Gastroesophageal sphincter (tissue), 4 donors: ENCODE measurements around the gene ST6GAL2. TPM values are rescaled to one million over a fixed set of nuclear protein-coding genes. Genes with fewer than 3 reads are reported as not detected.

ENCODE experiments used
- ATAC-seq: fragments of 150-250 bp; one replicate; pipeline ENCODE4 v1.9.1; 2016; ENCODE audit warnings: mild to moderate bottlenecking, moderate library complexity
- H3K27ac ChIP-seq, 4 donors: fragments of 200-600 bp; sonication (generic) in 3 of 4; 1 replicate in 3 of 4; 2 replicates in 1 of 4; pipeline ENCODE4 v1.5.1; 2016 to 2019
- H3K27me3 ChIP-seq: fragments of 200-600 bp; sonication (generic); one replicate; pipeline ENCODE4 v1.5.1; 2019
- H3K36me3 ChIP-seq, 2 donors: fragments of 200-600 bp; sonication (generic); one replicate each; pipeline ENCODE4 v1.5.1; 2019; ENCODE audit warnings: control low read depth in 1 of 2
- H3K4me1 ChIP-seq, 3 donors: fragments of 200-600 bp; sonication (generic); 1 replicate in 2 of 3; 2 replicates in 1 of 3; pipeline ENCODE4 v1.5.1; 2016 to 2019; ENCODE audit warnings: control low read depth in 2 of 3
- H3K4me3 ChIP-seq, 2 donors: fragments of 200-600 bp; sonication (generic); one replicate each; pipeline ENCODE4 v1.5.1; 2019; ENCODE audit warnings: mild to moderate bottlenecking in 1 of 2, moderate library complexity in 1 of 2
- H3K9me3 ChIP-seq, 3 donors: fragments of 200-600 bp; sonication (generic); one replicate each; pipeline ENCODE4 v1.5.1; 2017 to 2019; ENCODE audit warnings: control low read depth in 2 of 3
- EP300 ChIP-seq: sonication (generic); formaldehyde crosslinking; IDR thresholded peaks from one replicate; pipeline ENCODE4 v1.6.1; 2017; ENCODE audit warnings: antibody characterized with exemption, mild to moderate bottlenecking
- POLR2A ChIP-seq, 2 donors: fragments of 450-650 bp; IDR thresholded peaks; one replicate each; pipeline ENCODE4 v1.6.1; 2017; ENCODE audit warnings: antibody characterized with exemption in 2 of 2, mild to moderate bottlenecking in 2 of 2, moderate library complexity in 1 of 2
- POLR2AphosphoS5 ChIP-seq: sonication (generic); formaldehyde crosslinking; IDR thresholded peaks from one replicate; pipeline ENCODE4 v1.6.1; 2017; ENCODE audit warnings: antibody characterized with exemption
- WGBS, 2 donors: methylation state at CpG; one replicate each; pipeline ENCODE4 v1.1.5; 2018; ENCODE audit warnings: low coverage in 1 of 2; 5-methylcytosine and 5-hydroxymethylcytosine counted together
- total RNA-seq, 4 donors: library from RNA; depleted of rRNA; stranded (reverse); fragments of >200 nt; gene quantifications; one replicate each; pipeline ENCODE4 v1.1.0, GENCODE V29; 2016
- TF ChIP-seq, protein P1 (sequence below), 4 experiments: fragments of 200-600 bp in 2 of 4; fragments of 450-650 bp in 2 of 4; sonication (generic) in 1 of 4; IDR thresholded peaks; one replicate each; pipeline ENCODE4 v1.5.1; 2017 to 2019; ENCODE audit warnings: antibody characterized with exemption in 4 of 4, mild to moderate bottlenecking in 2 of 4, moderate library complexity in 2 of 4

ST6GAL2 gene
- total RNA-seq, 4 donors from 2014 or later = 2.4 to 29.0 (median 20.6) TPM

DNA sequence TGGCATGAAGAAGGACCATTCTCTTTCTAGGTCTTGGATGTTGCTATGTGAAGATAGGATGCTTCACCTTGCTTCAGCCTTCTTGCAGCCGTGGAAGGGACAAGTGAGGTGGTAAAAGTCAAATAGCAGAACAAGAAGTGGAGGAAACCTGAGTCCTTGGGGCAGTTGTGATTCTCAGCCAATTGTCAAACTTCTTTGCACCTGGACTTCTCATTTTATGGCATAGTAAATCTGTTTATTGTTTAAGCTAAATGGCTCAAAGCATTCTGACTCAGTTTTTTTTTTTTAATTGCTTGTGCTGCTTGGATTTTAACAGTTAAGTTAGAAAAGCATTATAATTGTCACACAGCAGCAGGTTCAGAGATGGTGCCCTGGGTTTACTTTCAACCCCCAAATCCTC, 33.0 kb upstream of the ST6GAL2 start:
- no peaks in the 10 kb centered on the region for H3K27me3 ChIP-seq
- ATAC-seq = no peak
- H3K4me3 ChIP-seq = no peak overlapping the region
- WGBS, 2 donors = 63 to 89% methylated on average over 1 of the region's 1 CpG
- H3K27ac ChIP-seq = no peak overlapping the region
- H3K36me3 ChIP-seq = no peaks in the 10 kb centered on the region
- TF ChIP-seq, protein P1, sequence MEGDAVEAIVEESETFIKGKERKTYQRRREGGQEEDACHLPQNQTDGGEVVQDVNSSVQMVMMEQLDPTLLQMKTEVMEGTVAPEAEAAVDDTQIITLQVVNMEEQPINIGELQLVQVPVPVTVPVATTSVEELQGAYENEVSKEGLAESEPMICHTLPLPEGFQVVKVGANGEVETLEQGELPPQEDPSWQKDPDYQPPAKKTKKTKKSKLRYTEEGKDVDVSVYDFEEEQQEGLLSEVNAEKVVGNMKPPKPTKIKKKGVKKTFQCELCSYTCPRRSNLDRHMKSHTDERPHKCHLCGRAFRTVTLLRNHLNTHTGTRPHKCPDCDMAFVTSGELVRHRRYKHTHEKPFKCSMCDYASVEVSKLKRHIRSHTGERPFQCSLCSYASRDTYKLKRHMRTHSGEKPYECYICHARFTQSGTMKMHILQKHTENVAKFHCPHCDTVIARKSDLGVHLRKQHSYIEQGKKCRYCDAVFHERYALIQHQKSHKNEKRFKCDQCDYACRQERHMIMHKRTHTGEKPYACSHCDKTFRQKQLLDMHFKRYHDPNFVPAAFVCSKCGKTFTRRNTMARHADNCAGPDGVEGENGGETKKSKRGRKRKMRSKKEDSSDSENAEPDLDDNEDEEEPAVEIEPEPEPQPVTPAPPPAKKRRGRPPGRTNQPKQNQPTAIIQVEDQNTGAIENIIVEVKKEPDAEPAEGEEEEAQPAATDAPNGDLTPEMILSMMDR (IDR thresholded peaks at IDR 0.05) = no peak
- TF ChIP-seq POLR2A (IDR thresholded peaks at IDR 0.05) = no peak
- no peak for TF ChIP-seq EP300
- TF ChIP-seq POLR2AphosphoS5 = no peak
- H3K9me3 ChIP-seq = peaks cover 0 to 9% (median 0%) of the 10 kb centered on the region in 3 donors
- H3K4me1 ChIP-seq = no peaks in the 10 kb centered on the region

DNA sequence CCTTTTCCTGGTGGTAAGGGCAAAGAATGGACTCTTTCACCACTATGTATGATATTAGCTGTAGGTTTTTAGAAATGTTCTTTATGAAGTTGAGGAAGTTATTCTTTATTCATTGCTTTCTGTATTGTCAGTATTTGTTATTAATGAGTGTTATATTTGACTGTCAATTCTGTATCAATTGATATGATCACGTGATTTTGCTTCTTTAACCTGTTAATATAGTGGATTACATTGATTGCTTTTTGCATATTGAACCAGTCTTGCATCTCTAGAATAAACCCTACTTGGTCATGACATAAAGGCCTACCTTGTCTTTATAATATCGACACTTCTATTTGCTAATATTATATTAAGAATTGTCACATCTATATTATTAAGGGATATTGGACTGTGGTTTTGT, 18.3 kb upstream of the ST6GAL2 start:
- H3K27me3 ChIP-seq = no peaks in the 10 kb centered on the region
- 86 to 92% methylated on average over 2 of the region's 2 CpGs for WGBS, 2 donors
- no peak for ATAC-seq

DNA sequence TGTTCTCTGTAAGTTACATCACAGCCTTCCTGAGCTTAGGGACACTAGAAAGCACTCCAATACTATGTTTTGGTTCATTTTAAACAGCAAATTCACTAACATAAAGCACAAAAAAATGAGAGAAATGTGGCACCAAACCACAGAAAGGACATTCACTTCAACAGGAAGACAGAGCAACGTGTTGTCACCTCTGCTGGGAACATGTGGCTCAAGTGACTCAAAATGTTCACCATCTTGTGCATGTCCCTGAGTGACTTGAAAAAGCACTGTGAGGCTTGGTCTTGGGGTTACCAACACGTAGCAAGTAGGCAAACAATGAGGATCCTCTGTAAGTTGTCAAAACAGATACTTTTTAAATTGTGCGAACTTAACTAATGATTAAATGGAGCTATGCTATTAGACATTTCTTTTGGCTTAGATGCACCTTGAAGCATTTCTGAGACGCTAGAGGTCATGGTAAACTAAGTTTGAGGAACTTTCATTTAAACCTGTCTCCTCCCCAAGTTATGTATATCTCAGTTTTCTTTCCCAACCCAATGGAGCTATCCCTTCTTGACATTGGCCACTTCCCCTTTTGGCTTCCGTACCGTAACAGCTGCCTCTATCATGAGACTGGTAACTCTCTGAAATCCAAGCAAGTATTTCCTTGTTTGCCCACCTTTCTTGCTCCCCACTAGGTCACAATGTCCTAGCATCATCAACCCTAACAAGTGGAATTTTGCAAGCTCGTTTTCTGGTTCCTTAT, 14.0 kb upstream of the ST6GAL2 start:
- 73 to 76% methylated on average over 6 to 7 of the region's 7 CpGs for WGBS, 2 donors
- ATAC-seq = no peak
- Histone ChIP-seq H3K36me3 (no peaks in the 10 kb centered on the region), H3K27me3 (no peaks in the 10 kb centered on the region), H3K4me3 (no peak overlapping the region), H3K4me1 (no peaks in the 10 kb centered on the region), H3K27ac (no peak overlapping the region), H3K9me3 (no peaks in the 10 kb centered on the region)
- TF ChIP-seq POLR2AphosphoS5 (no peak), POLR2A (IDR thresholded peaks at IDR 0.05) (no peak)

More for the DNA sequence above, 18.3 kb upstream of the ST6GAL2 start:
- TF ChIP-seq POLR2A (IDR thresholded peaks at IDR 0.05) (no peak), POLR2AphosphoS5 (no peak), EP300 (no peak)
- TF ChIP-seq, protein P1 (IDR thresholded peaks at IDR 0.05) = no peak
- Histone ChIP-seq H3K36me3 (no peaks in the 10 kb centered on the region), H3K4me3 (no peak overlapping the region), H3K9me3 (no peaks in the 10 kb centered on the region), H3K4me1 (no peaks in the 10 kb centered on the region), H3K27ac (no peak overlapping the region)

DNA sequence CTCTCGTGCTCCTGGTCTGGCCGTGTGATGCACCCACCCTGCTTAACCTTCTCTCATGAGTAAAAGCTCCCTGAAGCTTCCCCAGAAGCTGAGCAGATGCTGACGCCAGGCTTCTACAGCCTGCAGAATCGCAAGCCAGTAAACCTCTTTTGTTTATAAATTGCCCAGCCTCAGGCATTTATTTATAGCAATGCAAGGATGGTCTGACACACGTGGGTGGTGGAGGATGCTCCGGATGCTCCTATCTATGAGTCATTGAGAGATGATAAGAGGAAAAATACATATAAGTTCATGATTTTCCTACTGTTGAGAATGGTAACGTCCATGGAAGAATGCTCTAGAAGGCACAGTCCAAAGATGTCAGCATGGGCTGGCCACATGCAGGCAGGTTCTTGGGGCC, 8.6 kb upstream of the ST6GAL2 start:
- H3K27ac ChIP-seq = no peak overlapping the region
- H3K9me3 ChIP-seq = no peaks in the 10 kb centered on the region
- no peak for ATAC-seq
- no peak overlapping the region for H3K4me3 ChIP-seq
- H3K4me1 ChIP-seq = no peaks in the 10 kb centered on the region
- H3K27me3 ChIP-seq = no peaks in the 10 kb centered on the region
- TF ChIP-seq POLR2AphosphoS5 = no peak
- TF ChIP-seq EP300 = no peak
- TF ChIP-seq, protein P1 (IDR thresholded peaks at IDR 0.05) = no peak
- TF ChIP-seq POLR2A (IDR thresholded peaks at IDR 0.05) = no peak
- H3K36me3 ChIP-seq = no peaks in the 10 kb centered on the region
- 97% methylated on average over 5 of the region's 7 CpGs; no CpG with 5 or more reads in 1 of the 2 donors for WGBS, 2 donors

DNA sequence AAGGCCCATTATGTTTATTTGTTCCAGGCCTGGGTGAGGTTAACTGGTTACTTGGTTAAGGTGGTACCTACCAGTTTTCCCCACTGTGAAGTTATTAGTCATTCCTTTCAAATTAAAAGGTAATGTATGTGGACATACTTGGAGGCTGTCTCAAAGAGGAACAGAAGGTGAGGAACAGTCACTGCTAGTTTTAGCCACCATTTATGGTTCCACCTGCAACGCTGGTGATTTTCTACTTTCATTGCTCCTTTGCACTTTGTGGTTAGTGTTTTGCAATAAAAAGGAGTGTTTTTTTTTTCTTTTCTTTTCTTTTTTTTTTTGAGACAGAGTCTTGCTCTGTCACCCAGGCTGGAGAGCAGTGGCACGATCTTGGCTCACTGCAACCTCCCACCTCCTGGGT, 6.1 kb upstream of the ST6GAL2 start:
- H3K4me1 ChIP-seq = peaks cover 0 to 9% (median 0%) of the 10 kb centered on the region in 3 donors
- H3K9me3 ChIP-seq = no peaks in the 10 kb centered on the region
- H3K27me3 ChIP-seq = peaks cover 11% of the 10 kb centered on the region
- H3K36me3 ChIP-seq = no peaks in the 10 kb centered on the region
- 75 to 80% methylated on average over 2 of the region's 2 CpGs for WGBS, 2 donors
- TF ChIP-seq, protein P1 (IDR thresholded peaks at IDR 0.05) = no peak
- TF ChIP-seq POLR2A (IDR thresholded peaks at IDR 0.05) (no peak), EP300 (no peak), POLR2AphosphoS5 (no peak)
- H3K27ac ChIP-seq = no peak overlapping the region
- ATAC-seq = no peak
- H3K4me3 ChIP-seq = no peak overlapping the region
